IPS-20b (cell line): ENCODE data around the gene DACH1.

Source experiments
- H3K27ac ChIP-seq: one replicate; pipeline ENCODE4 v1.5.1; 2013; ENCODE audit warnings: low read length
- H3K27me3 ChIP-seq: 2 replicates; pipeline ENCODE4 v1.6.1; 2013; ENCODE audit warnings: mild to moderate bottlenecking, low read length, inconsistent platforms; ENCODE audit not compliant: insufficient read depth
- H3K36me3 ChIP-seq: 2 replicates; pipeline ENCODE4 v1.6.1; 2013; ENCODE audit warnings: low read depth, mild to moderate bottlenecking, inconsistent platforms, low read length, moderate library complexity; ENCODE audit not compliant: insufficient read depth
- H3K4me1 ChIP-seq: 2 replicates; pipeline ENCODE4 v1.6.1; 2013; ENCODE audit warnings: mild to moderate bottlenecking, control low read depth, inconsistent platforms, low read length, moderate library complexity; ENCODE audit not compliant: insufficient read depth
- H3K4me3 ChIP-seq: 2 replicates; pipeline ENCODE4 v1.5.1; 2013; ENCODE audit warnings: mild to moderate bottlenecking, low read length, inconsistent platforms
- H3K9ac ChIP-seq: 2 replicates; pipeline ENCODE4 v1.6.1; 2013; ENCODE audit warnings: low read depth, mild to moderate bottlenecking, inconsistent platforms, low read length, moderate library complexity
- H3K9me3 ChIP-seq: 2 replicates; pipeline ENCODE4 v1.6.1; 2013; ENCODE audit warnings: mild to moderate bottlenecking, low read depth, low read length, inconsistent platforms; ENCODE audit not compliant: insufficient read depth

Gene DACH1

DNA sequence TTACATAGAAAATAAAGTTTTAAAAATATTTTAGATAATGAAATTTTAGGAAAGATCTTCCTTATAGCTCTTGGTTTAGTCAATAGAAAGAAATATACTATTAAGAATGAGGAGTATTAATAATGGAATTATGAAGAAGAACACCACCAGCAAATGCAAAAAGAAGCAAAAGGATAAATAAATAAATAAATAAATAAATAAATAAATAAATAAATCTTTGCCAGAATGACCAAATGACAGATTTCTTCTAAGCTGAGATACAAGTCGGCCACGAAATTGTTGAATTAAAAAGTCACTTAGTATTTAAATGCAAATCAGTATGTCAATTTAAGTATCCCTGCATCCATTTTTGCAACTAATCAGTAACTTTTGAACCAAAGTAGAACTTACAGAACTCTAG is 95.9 kb downstream of the DACH1 start:
- Histone ChIP-seq H3K4me3 (no peak overlapping the region), H3K36me3 (no peaks in the 10 kb centered on the region), H3K9me3 (no peaks in the 10 kb centered on the region), H3K4me1 (no peaks in the 10 kb centered on the region), H3K9ac (no peak overlapping the region), H3K27me3 (no peaks in the 10 kb centered on the region), H3K27ac (no peak overlapping the region)

DNA sequence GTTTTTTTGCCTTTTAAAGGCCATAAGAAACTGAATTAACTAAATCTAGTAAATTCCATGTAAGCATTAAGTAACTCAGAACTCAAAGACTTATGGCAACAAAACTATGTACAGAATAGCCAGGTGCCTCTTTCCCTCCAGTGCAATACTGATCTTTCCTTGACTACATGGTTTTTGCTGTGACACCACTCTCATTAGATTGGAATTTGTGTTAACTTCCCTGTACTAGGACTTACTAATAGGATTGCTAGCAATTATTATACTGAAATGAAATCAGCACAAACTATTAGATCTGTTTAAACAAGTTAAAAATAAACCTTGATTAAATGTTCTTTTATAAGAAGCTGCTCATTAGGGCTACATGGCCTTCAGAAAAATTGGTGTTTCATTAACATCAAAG is 96.3 kb downstream of the DACH1 start:
- no peaks in the 10 kb centered on the region for H3K4me1 ChIP-seq
- H3K27me3 ChIP-seq: no peaks in the 10 kb centered on the region
- H3K4me3 ChIP-seq: no peak overlapping the region
- no peaks in the 10 kb centered on the region for H3K9me3 ChIP-seq
- H3K27ac ChIP-seq: no peak overlapping the region
- no peak overlapping the region for H3K9ac ChIP-seq
- no peaks in the 10 kb centered on the region for H3K36me3 ChIP-seq

DNA sequence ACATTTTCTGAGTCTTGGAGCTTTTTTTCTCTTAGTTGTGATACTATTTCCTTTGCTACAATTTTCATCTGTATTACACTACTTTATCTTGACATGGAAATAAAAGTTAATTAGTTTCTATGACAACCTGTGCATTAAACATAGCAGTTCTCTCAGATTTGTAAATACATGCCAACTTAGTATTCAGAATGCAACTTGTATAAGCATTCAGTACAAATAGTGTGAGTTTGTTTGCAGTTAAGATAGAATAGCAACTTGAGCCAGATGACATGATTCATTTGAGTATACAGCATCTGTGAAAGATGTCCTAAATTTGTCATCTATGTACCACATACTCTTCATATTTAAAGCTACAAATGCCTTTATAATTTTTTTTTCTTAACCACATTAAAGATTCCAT is 98.1 kb downstream of the DACH1 start:
- Histone ChIP-seq H3K4me1 (no peaks in the 10 kb centered on the region), H3K27me3 (no peaks in the 10 kb centered on the region), H3K36me3 (no peaks in the 10 kb centered on the region), H3K27ac (no peak overlapping the region), H3K9me3 (no peaks in the 10 kb centered on the region), H3K4me3 (no peak overlapping the region), H3K9ac (no peak overlapping the region)

DNA sequence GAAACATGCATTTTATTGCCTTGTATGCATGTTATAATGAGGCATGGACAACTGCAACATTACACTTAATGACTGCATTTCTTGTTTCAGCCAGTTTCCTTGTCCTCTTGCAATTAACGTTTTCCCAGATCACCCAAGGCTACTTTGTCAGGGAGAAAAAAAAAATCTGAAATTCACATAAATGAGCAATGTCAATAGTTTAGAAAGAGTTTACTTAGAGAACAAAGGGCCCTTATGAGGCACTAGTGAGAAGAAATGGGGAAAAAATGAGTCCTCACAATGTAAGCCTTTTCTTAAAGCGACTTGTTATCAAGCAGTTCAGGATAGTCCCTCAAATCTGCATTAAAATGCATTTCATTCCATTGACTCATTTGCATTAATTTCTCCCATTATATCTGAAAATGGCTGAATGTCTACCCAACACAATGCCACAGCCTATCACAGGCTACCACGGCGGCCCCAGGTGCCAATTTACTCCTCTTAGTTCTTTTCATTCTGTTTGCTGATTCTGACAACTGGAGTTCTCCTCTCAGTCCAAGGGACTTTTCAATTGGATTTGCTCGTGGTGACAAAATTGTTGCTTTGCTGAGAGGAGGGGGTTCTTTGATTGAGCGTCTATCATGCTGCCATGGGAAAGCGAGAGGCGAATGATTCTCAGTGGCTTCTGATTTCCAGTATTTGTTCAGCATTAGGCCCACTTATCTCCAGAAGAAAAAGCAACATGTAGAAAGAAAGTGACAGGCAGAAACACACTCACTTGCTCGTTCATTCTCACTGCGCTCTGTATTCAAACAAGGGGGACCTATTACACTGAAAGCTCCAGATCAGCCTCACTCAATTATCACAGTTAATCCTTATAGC is 107.1 kb downstream of the DACH1 start:
- no peak overlapping the region for H3K27ac ChIP-seq
- H3K4me3 ChIP-seq: peak overlapping the region; percentile 36
- H3K9me3 ChIP-seq: no peaks in the 10 kb centered on the region
- no peaks in the 10 kb centered on the region for H3K36me3 ChIP-seq
- H3K9ac ChIP-seq: peak overlapping the region; percentile 24
- H3K27me3 ChIP-seq: no peaks in the 10 kb centered on the region
- peaks cover 29% of the 10 kb centered on the region for H3K4me1 ChIP-seq

DNA sequence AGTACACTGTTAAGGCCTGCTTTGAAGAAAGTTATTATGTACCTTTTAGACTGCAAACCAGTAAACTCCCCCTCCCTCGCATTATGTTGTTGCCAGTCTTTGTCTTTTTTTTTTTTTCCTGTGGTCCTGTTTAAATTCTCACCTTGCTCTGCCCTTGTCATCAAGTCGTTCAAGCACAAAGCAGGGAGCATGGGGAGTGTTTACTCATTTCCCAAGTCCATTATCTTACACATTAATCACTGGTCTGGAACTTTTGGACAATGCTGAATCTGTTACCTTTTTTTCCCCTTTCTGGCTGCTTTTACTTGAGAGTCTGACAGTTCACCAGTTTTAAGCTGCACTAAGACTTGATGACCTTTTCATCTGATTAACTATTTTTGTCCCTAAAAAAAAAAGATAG is 108.2 kb downstream of the DACH1 start:
- no peaks in the 10 kb centered on the region for H3K27me3 ChIP-seq
- peak overlapping the region; percentile 30; the same call in 1 of the 2 replicates for H3K9ac ChIP-seq
- H3K36me3 ChIP-seq: no peaks in the 10 kb centered on the region
- no peaks in the 10 kb centered on the region for H3K9me3 ChIP-seq
- no peak overlapping the region for H3K4me3 ChIP-seq
- peaks cover 29% of the 10 kb centered on the region for H3K4me1 ChIP-seq
- H3K27ac ChIP-seq: no peak overlapping the region

DNA sequence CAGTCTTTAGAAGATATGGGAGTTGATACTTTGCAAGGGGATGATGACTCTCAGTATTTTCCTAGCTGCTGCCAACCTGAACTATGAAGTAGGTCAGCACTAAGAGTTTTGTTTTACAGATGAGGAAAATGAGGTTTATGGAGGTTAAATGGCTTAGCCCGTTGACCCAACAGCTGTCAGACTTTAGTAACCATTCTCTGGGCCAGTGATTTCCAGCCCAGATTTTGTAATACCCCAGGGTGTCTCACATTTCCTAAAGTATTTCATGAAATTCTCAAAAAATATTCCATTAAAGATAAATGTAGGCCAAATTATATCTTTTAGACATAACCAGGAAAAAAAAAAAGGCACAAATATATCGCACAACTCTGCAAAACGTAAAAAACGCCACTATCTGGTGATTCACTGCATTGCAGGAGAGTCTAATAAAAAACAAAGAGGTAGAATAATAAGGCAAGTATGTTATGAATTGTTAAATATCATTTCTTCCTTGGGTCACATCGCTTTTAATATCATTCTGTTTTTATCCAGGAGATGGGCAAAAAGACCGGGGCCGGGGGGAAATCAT is 112.5 kb downstream of the DACH1 start:
- H3K27ac ChIP-seq: no peak overlapping the region
- peaks cover 22% of the 10 kb centered on the region; the same call in 1 of the 2 replicates for H3K4me1 ChIP-seq
- H3K4me3 ChIP-seq: no peak overlapping the region
- no peaks in the 10 kb centered on the region for H3K27me3 ChIP-seq
- H3K9ac ChIP-seq: no peak overlapping the region
- no peaks in the 10 kb centered on the region for H3K36me3 ChIP-seq
- no peaks in the 10 kb centered on the region for H3K9me3 ChIP-seq

DNA sequence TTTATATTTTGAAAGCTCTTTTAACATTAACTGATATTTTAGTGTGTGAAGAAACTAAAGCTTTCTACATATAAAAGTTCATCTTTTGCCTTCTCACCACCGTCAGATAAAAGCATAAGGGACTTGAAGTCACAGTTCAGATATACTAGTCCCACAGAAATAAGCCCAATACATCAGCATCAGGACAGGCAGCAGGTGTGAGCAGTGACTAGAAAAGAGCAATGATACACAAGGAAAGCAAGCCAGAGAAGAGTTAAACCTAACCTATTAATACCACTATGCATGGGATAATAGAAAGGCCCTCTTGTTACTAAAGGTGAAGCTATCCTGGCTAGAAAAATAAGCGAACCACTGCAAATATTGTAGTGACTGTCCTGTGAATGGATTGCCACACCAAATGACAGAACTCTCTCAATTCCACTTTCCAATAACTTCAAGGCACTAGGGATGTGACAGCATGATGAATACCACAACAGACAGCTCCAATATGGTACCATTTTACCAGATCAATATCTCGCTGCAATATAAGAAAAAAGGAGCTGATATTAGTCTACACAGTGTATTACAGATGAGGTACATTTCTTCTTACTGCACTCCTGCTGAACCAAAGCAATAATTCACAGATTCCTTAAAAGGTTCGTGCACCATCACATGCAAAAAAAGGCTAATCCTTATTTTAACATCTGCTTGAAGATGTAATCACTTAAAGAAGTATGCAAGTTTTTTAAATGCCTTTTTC is 114.1 kb downstream of the DACH1 start:
- no peak overlapping the region for H3K27ac ChIP-seq
- no peaks in the 10 kb centered on the region for H3K9me3 ChIP-seq
- no peaks in the 10 kb centered on the region for H3K36me3 ChIP-seq
- peaks cover 8% of the 10 kb centered on the region; the same call in 1 of the 2 replicates for H3K4me1 ChIP-seq
- no peak overlapping the region for H3K4me3 ChIP-seq
- no peak overlapping the region for H3K9ac ChIP-seq
- no peaks in the 10 kb centered on the region for H3K27me3 ChIP-seq

DNA sequence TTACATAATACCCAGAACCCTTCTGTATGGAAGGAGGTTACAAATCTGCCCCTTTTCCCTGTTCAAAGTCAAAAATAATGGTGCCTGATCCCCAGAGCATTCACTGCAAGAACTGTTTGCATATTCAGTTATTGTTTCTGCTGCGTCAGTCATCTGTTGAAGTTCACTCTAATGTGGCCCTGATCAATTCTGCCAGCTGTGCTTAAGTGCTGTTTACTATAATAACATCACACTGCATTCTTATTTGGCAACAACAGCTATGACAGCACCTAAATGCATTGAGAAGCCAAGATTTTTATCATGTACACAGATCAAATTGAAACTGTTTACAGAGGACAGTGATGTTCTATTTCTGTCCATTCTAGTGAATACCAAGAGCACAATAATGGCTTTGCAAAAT is 115.9 kb downstream of the DACH1 start:
- Histone ChIP-seq H3K27ac (no peak overlapping the region), H3K9ac (no peak overlapping the region), H3K9me3 (no peaks in the 10 kb centered on the region), H3K27me3 (no peaks in the 10 kb centered on the region), H3K36me3 (no peaks in the 10 kb centered on the region), H3K4me1 (peaks cover 8% of the 10 kb centered on the region; the same call in 1 of the 2 replicates), H3K4me3 (no peak overlapping the region)

DNA sequence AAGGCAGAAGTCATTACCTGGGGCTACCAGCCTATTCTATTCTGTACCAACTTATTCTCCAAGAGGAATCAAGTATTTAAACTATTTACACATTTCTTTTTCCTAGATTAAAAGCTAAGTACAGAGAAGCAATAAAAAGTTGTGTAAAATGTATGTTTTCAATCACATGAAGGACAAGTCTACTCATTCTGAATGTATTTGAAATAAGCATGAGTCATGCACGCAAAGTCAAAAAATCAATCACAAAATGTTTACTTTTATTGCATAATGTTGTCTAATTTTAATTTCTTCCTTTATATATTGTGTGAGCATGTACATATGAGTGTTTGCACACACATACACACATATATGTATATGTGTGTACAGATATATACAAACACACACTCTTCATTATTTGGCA is 136.7 kb downstream of the DACH1 start:
- peaks cover 6% of the 10 kb centered on the region; the same call in 1 of the 2 replicates for H3K9me3 ChIP-seq
- no peak overlapping the region for H3K4me3 ChIP-seq
- no peaks in the 10 kb centered on the region for H3K27me3 ChIP-seq
- H3K27ac ChIP-seq: no peak overlapping the region
- peaks cover 24% of the 10 kb centered on the region for H3K4me1 ChIP-seq
- H3K9ac ChIP-seq: no peak overlapping the region
- H3K36me3 ChIP-seq: no peaks in the 10 kb centered on the region

DNA sequence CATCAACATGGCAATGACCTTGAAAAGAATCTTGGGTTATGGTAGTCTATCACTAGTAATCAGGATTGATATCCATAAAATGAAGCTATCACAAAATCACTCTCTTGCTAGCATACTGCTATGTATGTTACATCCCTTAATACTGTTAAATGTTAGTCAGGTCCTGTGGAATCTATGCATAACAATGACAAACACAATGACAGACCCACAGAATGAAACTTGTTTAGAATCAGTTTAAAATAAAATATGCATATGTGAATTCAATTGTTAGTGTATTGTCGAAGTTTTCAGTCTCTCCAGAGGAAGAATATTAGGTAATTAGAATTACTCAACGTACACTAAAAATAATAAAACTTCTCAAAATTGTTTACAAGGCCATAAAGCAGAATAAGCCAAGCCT is 137.6 kb downstream of the DACH1 start:
- Histone ChIP-seq H3K9me3 (no peaks in the 10 kb centered on the region), H3K9ac (no peak overlapping the region), H3K4me3 (0 out of 2 replicates have a peak overlapping the region, but pooled peaks have one; percentile 0), H3K27me3 (no peaks in the 10 kb centered on the region), H3K4me1 (peaks cover 24% of the 10 kb centered on the region), H3K27ac (no peak overlapping the region), H3K36me3 (no peaks in the 10 kb centered on the region)

DNA sequence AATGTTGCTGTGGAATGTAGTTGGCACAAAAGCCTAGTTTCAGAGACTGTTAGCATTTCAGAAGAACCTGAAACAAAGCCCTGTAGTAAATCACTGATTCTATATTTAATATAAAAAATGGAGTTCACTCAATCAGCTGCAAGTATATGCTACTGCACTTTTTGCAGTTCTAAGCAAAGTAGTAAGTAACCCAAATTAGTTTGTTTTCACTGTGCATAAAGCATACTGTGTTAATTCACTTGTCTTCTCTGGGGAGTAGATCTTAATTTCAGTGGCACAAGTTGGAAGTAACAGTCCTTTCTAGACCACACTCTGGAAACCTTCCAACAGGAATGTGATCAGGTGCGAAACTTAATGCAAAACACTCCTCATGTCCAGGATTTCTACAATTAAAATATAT is 139.3 kb downstream of the DACH1 start:
- Histone ChIP-seq H3K27ac (no peak overlapping the region), H3K4me1 (peaks cover 24% of the 10 kb centered on the region), H3K27me3 (no peaks in the 10 kb centered on the region), H3K9ac (no peak overlapping the region), H3K36me3 (no peaks in the 10 kb centered on the region), H3K9me3 (no peaks in the 10 kb centered on the region), H3K4me3 (no peak overlapping the region)
